Calu3 (cell line): ENCODE measurements around the gene GNMT. TPM values are rescaled to one million over a fixed set of nuclear protein-coding genes. Genes with fewer than 3 reads are reported as not detected.

Experiments
- BruUV-seq: library from RNA; stranded (reverse); fragments of 400-500 nt; replicated peaks from 2 replicates; lab custom pipeline; 2021; lab: Mats Ljungman, UMichigan
- CTCF ChIA-PET: fragments of 300-600 bp; sonication (Branson Sonifier 250); formaldehyde crosslinking; loops from one replicate; lab custom pipeline; 2022; ENCODE audit warnings: antibody characterized with exemption; lab: Charles Lee
- DNase-seq: peaks from one replicate; pipeline ENCODE4 v3.0.0; 2022
- H3K27ac Mint-ChIP-seq: one replicate; pipeline ENCODE4 v1.8.0; 2022; ENCODE audit warnings: mixed read lengths; ENCODE audit not compliant: unreplicated experiment
- H3K27me3 Mint-ChIP-seq: one replicate; pipeline ENCODE4 v1.8.0; 2022; ENCODE audit warnings: mixed read lengths; ENCODE audit not compliant: unreplicated experiment
- H3K36me3 Mint-ChIP-seq: one replicate; pipeline ENCODE4 v1.8.0; 2022; ENCODE audit warnings: mild to moderate bottlenecking, moderate library complexity, mixed read lengths; ENCODE audit not compliant: insufficient read depth, unreplicated experiment
- H3K4me1 Mint-ChIP-seq: one replicate; pipeline ENCODE4 v1.8.0; 2022; ENCODE audit warnings: mild to moderate bottlenecking, low read depth, mixed read lengths; ENCODE audit not compliant: unreplicated experiment
- H3K4me3 Mint-ChIP-seq: one replicate; pipeline ENCODE4 v1.8.0; 2022; ENCODE audit warnings: mild to moderate bottlenecking, low read depth, moderate library complexity, mixed read lengths; ENCODE audit not compliant: unreplicated experiment
- H3K9me3 Mint-ChIP-seq: one replicate; pipeline ENCODE4 v1.8.0; 2022; ENCODE audit warnings: low read depth, mixed read lengths; ENCODE audit not compliant: unreplicated experiment
- CTCF ChIP-seq: fragments of 200-600 bp; IDR thresholded peaks from one replicate; pipeline ENCODE4 v1.8.0; 2022; ENCODE audit warnings: antibody characterized with exemption; ENCODE audit not compliant: unreplicated experiment
- intact Hi-C: fragments of 100-400 bp; cut with micrococcal nuclease; formaldehyde crosslinking; loops from one replicate; pipeline ENCODE4 v1.10.0; 2022; ENCODE audit not compliant: unreplicated experiment
- total RNA-seq: library from RNA; stranded (reverse); gene quantifications from 2 replicates; pipeline ENCODE4 v1.2.3, GENCODE V29; 2022

GNMT gene
- total RNA-seq, 1 experiment from 2014 or later = 0.45 TPM

GRCh38 chr6:42935322-42935721 lies 25.2 kb upstream of the GNMT start:
- intact Hi-C loops = no loop called here
- no peak for DNase-seq
- no TSS peak for BruUV-seq
- H3K9me3 Mint-ChIP-seq = no peaks in the 10 kb centered on the region
- no peaks in the 10 kb centered on the region for H3K27me3 Mint-ChIP-seq
- no peak overlapping the region for H3K27ac Mint-ChIP-seq
- H3K4me3 Mint-ChIP-seq = no peak overlapping the region
- CTCF ChIA-PET = interaction anchor here (0.5 to 0.9 kb wide), 3 partner anchors 37 to 289 kb away, joined by 3 to 7 read pairs (median 4); no protein-coding TSS in a partner anchor
- TF ChIP-seq CTCF = no peak
- peaks cover 45% of the 10 kb centered on the region for H3K36me3 Mint-ChIP-seq
- peaks cover 30% of the 10 kb centered on the region for H3K4me1 Mint-ChIP-seq

- no peak overlapping the region for H3K27ac Mint-ChIP-seq
- intact Hi-C loops = no loop called here
- peaks cover 19% of the 10 kb centered on the region for H3K4me1 Mint-ChIP-seq
- TF ChIP-seq CTCF = no peak
- no peak overlapping the region for H3K4me3 Mint-ChIP-seq
- peaks cover 38% of the 10 kb centered on the region for H3K36me3 Mint-ChIP-seq
- H3K9me3 Mint-ChIP-seq = no peaks in the 10 kb centered on the region
- no peaks in the 10 kb centered on the region for H3K27me3 Mint-ChIP-seq
- CTCF ChIA-PET = no interaction called here
- no TSS peak for BruUV-seq
- DNase-seq = no peak
Measured at GRCh38 chr6:42936398-42936797, 24.2 kb upstream of the GNMT start.

GRCh38 chr6:42937548-42938427 lies 22.8 kb upstream of the GNMT start:
- BruUV-seq = no TSS peak
- no peak overlapping the region for H3K4me3 Mint-ChIP-seq
- no peaks in the 10 kb centered on the region for H3K27me3 Mint-ChIP-seq
- H3K27ac Mint-ChIP-seq = no peak overlapping the region
- intact Hi-C loops = no loop called here
- H3K4me1 Mint-ChIP-seq = peaks cover 8% of the 10 kb centered on the region
- H3K36me3 Mint-ChIP-seq = peaks cover 32% of the 10 kb centered on the region
- CTCF ChIA-PET = interaction anchor here (0.6 kb wide), 1 partner anchor 13 kb away, joined by 3 read pairs; no protein-coding TSS in a partner anchor
- H3K9me3 Mint-ChIP-seq = no peaks in the 10 kb centered on the region
- DNase-seq = no peak
- TF ChIP-seq CTCF = no peak

- H3K27ac Mint-ChIP-seq = no peak overlapping the region
Measured at GRCh38 chr6:42938428-42938796, 22.1 kb upstream of the GNMT start.

More at GRCh38 chr6:42938428-42938796, 22.1 kb upstream of the GNMT start:
- H3K4me3 Mint-ChIP-seq = no peak overlapping the region
- CTCF ChIA-PET = interaction anchor here (0.6 to 1.2 kb wide), 3 partner anchors 12 to 32 kb away, joined by 3 to 6 read pairs (median 3); no protein-coding TSS in a partner anchor
- no peaks in the 10 kb centered on the region for H3K9me3 Mint-ChIP-seq
- BruUV-seq = no TSS peak
- intact Hi-C loops = no loop called here
- no peak for DNase-seq
- H3K4me1 Mint-ChIP-seq = peaks cover 2% of the 10 kb centered on the region
- H3K27me3 Mint-ChIP-seq = no peaks in the 10 kb centered on the region
- peaks cover 29% of the 10 kb centered on the region for H3K36me3 Mint-ChIP-seq
- TF ChIP-seq CTCF = no peak
